Pancreas (tissue), 10 donors: ENCODE data around the gene PEX16. TPM values are rescaled to one million over a fixed set of nuclear protein-coding genes. Genes with fewer than 3 reads are reported as not detected.
A peak's percentile ranks its signal among the peaks of the same experiment; 100 is the strongest.

ENCODE experiments used
- ATAC-seq, 4 donors: fragments of 200-7000 bp; cut with Tn5 transposase; one replicate each; pipeline versions ENCODE4 v1.8.0 to v1.9.1; 2020; ENCODE audit warnings: mild to moderate bottlenecking in 4 of 4, moderate library complexity in 4 of 4
- DNase-seq, 6 donors: peaks; one replicate each; pipeline ENCODE4 v3.0.0-alpha.2; 2020
- FAIRE-seq: peaks from 2 replicates; lab custom pipeline; 2012; peaks lifted over from hg19 to GRCh38; lab: Jason Lieb, UNC
- H3K27ac ChIP-seq, 4 donors: fragments of 200-600 bp; sonication (generic); 1 replicate in 3 of 4; 2 replicates in 1 of 4; pipeline versions ENCODE4 v1.5.0 to v1.8.0; 2020
- H3K27me3 ChIP-seq, 4 donors: fragments of 200-600 bp; one replicate each; pipeline ENCODE4 v1.8.0; 2021
- H3K36me3 ChIP-seq, 3 donors: fragments of 200-600 bp; sonication (generic) in 1 of 3; one replicate each; pipeline versions ENCODE4 v1.5.0 to v1.8.0; 2020 to 2021
- H3K4me1 ChIP-seq, 3 donors: fragments of 200-600 bp; one replicate each; pipeline ENCODE4 v1.8.0; 2021
- H3K4me3 ChIP-seq, 4 donors: fragments of 200-600 bp; sonication (generic) in 2 of 4; one replicate each; pipeline versions ENCODE4 v1.5.0 to v1.8.0; 2020 to 2021
- H3K9me3 ChIP-seq, 4 donors: fragments of 200-600 bp; one replicate each; pipeline ENCODE4 v1.8.0; 2021
- CTCF ChIP-seq, 4 donors: fragments of 200-600 bp; sonication (generic) in 3 of 4; IDR thresholded peaks; one replicate each; pipeline versions ENCODE4 v1.5.0 to v1.8.0; 2021; ENCODE audit warnings: antibody characterized with exemption in 4 of 4
- WGBS, 2 donors: extraction: QIAGEN DNeasy Blood & Tissue Kit; methylation state at CpG; one replicate each; pipeline ENCODE4 v1.1.7; 2013; 5-methylcytosine and 5-hydroxymethylcytosine counted together
- intact Hi-C, 3 donors: fragments of 100-400 bp; cut with DNase I; formaldehyde crosslinking; loops; one replicate each; pipeline versions ENCODE4 v1.11.1 to v1.14.2; 2022
- polyA plus RNA-seq, 2 donors: library from polyadenylated mRNA; stranded (reverse); fragments of 200-250 nt; gene quantifications; one replicate each; pipeline ENCODE4 v1.2.3, GENCODE V29; 2013
- total RNA-seq, 6 donors: library from RNA; stranded (reverse); fragmentation: NEBNext Ultra II Directional in 4 of 6; extraction: Animal tissue kit (Norgen Biotek cat#: 25700) in 4 of 6; gene quantifications; one replicate each; pipeline versions ENCODE4 v1.2.1 to v1.2.4, GENCODE V29; 2021 to 2023
- donor health status: healthy with polysubstance abuse.
- donor health status: DM: no; HTN: no; CAD: no; lungs with moderate emphysema.
- donor health status: DM: no; HTN: no; CAD: no.
- donor health status: control.
- donor health status: control.
- donor health status: Bipolar disorder and iron deficiency.
- donor health status: DM: yes; HTN: yes; CAD: no.
- donor health status: DM: no; HTN: no; CAD: no.
- donor health status: DM: no; HTN: no; CAD: no.
- donor health status: DM: yes; HTN: yes; CAD: no.

PEX16 gene
- total and polyA plus RNA-seq, 8 donors: 18.6 to 44.3 (median 25.7) TPM

DNA sequence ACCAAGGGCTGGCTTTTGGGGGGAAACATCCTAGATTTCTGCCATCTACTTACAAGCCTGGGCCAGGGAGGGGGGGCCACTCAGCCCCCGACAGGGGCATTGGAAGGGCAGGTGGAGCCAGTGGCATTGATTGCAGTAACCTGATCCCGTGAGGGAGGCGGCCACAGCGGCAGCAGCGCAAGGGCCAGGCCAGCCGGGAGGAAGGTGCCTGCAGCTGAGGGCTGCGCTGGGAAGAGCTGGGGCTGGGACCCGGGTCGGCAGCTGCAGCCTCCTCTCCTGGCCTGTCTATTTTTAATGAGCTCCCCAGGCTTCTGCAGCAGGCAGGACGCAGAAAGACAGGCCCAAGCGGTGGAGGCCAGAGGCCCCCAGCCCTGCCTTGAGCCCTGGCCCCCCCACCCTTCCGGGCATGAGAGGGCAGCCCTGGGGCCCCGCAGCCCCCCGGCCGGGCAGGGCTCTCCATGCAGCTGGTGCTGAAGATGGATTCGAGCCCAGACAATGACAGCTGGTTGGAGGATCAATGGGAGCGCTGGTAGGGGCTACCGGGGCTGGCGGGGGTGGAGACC lies 21.2 kb downstream of the PEX16 start:
- Histone ChIP-seq H3K4me3 (peak overlapping the region in 1 of 4 donors; percentile 7), H3K9me3 (no peaks in the 10 kb centered on the region), H3K27me3 (no peaks in the 10 kb centered on the region), H3K36me3 (no peaks in the 10 kb centered on the region), H3K27ac (no peak overlapping the region), H3K4me1 (peaks cover 0 to 7% (median 4%) of the 10 kb centered on the region in 3 donors)
- 16 to 19% methylated on average over 19 of the region's 19 CpGs for whole genome bisulfite sequencing, 2 donors
- FAIRE-seq: no peak
- peak in 3 of 4 donors; percentile 13 to 40 (median 18) for ATAC-seq
- peak in 3 of 6 donors; percentile 58 to 88 (median 70) for DNase-seq
- intact Hi-C loops: no loop called here
- TF ChIP-seq CTCF (IDR thresholded peaks at IDR 0.05): no peak

GRCh38 chr11:45895553-45896259 lies 22.0 kb downstream of the PEX16 start:
- TF ChIP-seq CTCF (IDR thresholded peaks at IDR 0.05): no peak
- Histone ChIP-seq H3K4me3 (no peak overlapping the region), H3K4me1 (peaks cover 0 to 7% (median 4%) of the 10 kb centered on the region in 3 donors), H3K9me3 (no peaks in the 10 kb centered on the region), H3K27ac (no peak overlapping the region), H3K36me3 (no peaks in the 10 kb centered on the region), H3K27me3 (no peaks in the 10 kb centered on the region)
- ATAC-seq (no peak), FAIRE-seq (no peak), DNase-seq (peak in 2 of 6 donors; percentile 30 to 64)
- 90 to 95% methylated on average over 8 of the region's 8 CpGs for WGBS, 2 donors
- intact Hi-C loops: no loop called here

DNA sequence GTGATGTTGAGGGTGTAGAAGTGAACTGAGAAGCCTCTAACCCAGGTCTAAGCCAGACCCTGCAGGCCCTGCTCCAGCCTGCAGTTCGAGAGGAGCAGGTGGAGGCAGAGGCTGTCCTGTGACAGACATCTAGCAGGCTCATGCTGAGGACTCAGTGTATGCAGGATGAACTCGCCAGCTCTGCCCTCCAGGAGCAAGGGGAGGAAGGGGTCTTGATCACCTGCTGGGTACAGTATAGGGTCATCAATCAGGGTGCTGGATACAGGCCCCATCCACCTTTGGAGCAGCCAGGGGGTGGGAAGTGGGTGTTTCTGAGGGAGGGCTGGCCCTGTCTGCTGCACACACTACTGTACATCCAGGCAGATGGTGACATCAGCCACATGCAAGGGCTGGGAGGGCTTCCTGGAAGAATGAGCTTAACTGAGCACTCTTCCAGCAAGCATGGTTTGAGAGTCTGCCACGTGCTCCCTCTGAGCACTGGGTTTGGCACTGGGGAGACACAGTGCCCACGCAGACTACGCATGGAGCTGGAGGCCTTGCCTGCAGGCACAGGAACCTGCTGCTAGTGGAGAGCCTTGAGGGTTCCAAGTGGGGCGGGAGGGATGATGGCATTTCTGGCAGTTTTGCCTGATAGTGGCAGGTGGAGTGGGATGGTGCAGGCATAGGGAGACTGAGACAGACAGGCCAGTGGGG lies 23.0 kb downstream of the PEX16 start:
- TF ChIP-seq CTCF (IDR thresholded peaks at IDR 0.05): no peak
- Histone ChIP-seq H3K4me3 (no peak overlapping the region), H3K27me3 (no peaks in the 10 kb centered on the region), H3K36me3 (no peaks in the 10 kb centered on the region), H3K9me3 (no peaks in the 10 kb centered on the region), H3K4me1 (peaks cover 0 to 7% (median 4%) of the 10 kb centered on the region in 3 donors), H3K27ac (no peak overlapping the region)
- intact Hi-C loops: no loop called here
- DNase-seq (peak in 2 of 6 donors; percentile 21 to 52), FAIRE-seq (no peak), ATAC-seq (no peak)
- WGBS, 2 donors: 86 to 91% methylated on average over 6 of the region's 6 CpGs

DNA sequence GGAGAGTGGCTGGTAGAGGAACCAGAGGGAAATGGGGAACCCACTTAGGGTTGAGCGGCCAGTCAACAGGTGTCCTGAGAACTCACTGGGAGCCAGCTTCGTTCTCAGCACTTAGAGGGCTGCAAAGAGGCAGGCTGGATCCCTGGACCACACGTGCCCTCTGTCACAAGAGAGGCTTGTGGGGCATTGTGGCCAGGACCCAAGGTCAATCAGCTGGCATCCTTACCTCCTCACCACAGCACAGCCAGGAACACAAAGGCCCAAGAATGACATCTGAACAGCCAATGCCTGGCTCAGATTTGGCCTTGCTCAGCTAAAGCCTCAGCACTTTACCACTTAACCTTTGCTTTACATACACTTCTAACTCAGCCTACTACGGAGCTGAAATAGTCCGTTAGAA lies 24.8 kb downstream of the PEX16 start:
- intact Hi-C loops: no loop called here
- Histone ChIP-seq H3K27me3 (no peaks in the 10 kb centered on the region), H3K4me1 (peaks cover 0 to 7% (median 0%) of the 10 kb centered on the region in 3 donors), H3K36me3 (no peaks in the 10 kb centered on the region), H3K9me3 (no peaks in the 10 kb centered on the region), H3K27ac (no peak overlapping the region), H3K4me3 (no peak overlapping the region)
- ATAC-seq (peak in 1 of 4 donors; percentile 17), DNase-seq (peak in 1 of 6 donors; percentile 29), FAIRE-seq (no peak)
- WGBS, 2 donors: 78% methylated on average over 5 of the region's 5 CpGs
- no peak for TF ChIP-seq CTCF (IDR thresholded peaks at IDR 0.05)
